Measurements from ENCODE around the gene CD101.

GRCh38 chr1:116971965-116972673 lies 29.4 kb upstream of the CD101 start:
- TF ChIP-seq CTCF (IDR thresholded peaks at IDR 0.05 in 8 of 11, conservative IDR thresholded peaks at IDR 0.05 in 3 of 11) (no peak), POLR2AphosphoS5 (IDR thresholded peaks at IDR 0.05) (no peak)

Measured in spleen (tissue), 7 donors.